GM06990 (cell line): ENCODE data around the gene LHB.
"Not testable (repeated sequence)": the region's sequence is repeated elsewhere in the genome, so short reads cannot be mapped to it uniquely, and the experiment has no call there.

Experiments
- DNase-seq: peaks from one replicate; pipeline ENCODE4 v3.0.0-alpha.2; 2011; ENCODE audit not compliant: insufficient read length; ENCODE audit errors: extremely low read depth
- H3K27me3 ChIP-seq: replicated peaks from 2 replicates; pipeline ENCODE4 v1.6.0; 2011; ENCODE audit warnings: low read length; ENCODE audit not compliant: control insufficient read depth, insufficient read depth
- H3K36me3 ChIP-seq: 2 replicates; pipeline ENCODE4 v1.5.1; 2011; ENCODE audit warnings: low read length; ENCODE audit not compliant: control insufficient read depth, insufficient read depth
- H3K4me3 ChIP-seq: replicated peaks from 2 replicates; pipeline ENCODE4 v1.5.1; 2011; ENCODE audit warnings: low read depth, mild to moderate bottlenecking, control low read depth, low read length
- TF ChIP-seq, protein P1 (sequence below): IDR thresholded peaks from 2 replicates; pipeline ENCODE4 v1.5.1; 2011; ENCODE audit warnings: low read length, control low read depth, mild to moderate bottlenecking, inconsistent platforms; ENCODE audit not compliant: insufficient read depth, poor library complexity, severe bottlenecking

LHB gene

GRCh38 chr19:49061000-49061399, 44.1 kb upstream of the LHB start:
- TF ChIP-seq, protein P1, sequence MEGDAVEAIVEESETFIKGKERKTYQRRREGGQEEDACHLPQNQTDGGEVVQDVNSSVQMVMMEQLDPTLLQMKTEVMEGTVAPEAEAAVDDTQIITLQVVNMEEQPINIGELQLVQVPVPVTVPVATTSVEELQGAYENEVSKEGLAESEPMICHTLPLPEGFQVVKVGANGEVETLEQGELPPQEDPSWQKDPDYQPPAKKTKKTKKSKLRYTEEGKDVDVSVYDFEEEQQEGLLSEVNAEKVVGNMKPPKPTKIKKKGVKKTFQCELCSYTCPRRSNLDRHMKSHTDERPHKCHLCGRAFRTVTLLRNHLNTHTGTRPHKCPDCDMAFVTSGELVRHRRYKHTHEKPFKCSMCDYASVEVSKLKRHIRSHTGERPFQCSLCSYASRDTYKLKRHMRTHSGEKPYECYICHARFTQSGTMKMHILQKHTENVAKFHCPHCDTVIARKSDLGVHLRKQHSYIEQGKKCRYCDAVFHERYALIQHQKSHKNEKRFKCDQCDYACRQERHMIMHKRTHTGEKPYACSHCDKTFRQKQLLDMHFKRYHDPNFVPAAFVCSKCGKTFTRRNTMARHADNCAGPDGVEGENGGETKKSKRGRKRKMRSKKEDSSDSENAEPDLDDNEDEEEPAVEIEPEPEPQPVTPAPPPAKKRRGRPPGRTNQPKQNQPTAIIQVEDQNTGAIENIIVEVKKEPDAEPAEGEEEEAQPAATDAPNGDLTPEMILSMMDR = no peak
- H3K36me3 ChIP-seq = no peaks in the 10 kb centered on the region
- H3K4me3 ChIP-seq = no peak overlapping the region
- no peak for DNase-seq
- H3K27me3 ChIP-seq = peaks cover 4% of the 10 kb centered on the region; the same call in 1 of the 2 replicates

DNA sequence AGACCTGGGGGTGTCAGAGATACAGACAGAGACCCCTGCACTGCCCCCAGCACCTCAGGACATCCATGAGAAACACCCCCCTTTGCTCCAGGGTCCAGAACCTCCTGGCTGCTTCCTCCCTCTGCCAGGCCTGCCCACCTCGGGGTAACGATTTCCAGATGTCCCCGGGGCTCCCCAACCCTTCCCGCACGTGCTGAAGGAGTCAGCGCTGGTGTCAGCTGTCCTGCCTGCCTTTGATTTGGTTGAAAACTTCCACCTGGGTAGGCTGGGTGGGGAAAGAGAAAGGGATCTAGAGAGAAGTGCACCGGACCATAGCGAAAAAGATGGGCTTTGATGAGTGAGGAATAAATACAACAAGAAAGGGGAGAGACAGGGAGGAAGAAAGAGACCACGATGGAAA, 42.2 kb upstream of the LHB start:
- Histone ChIP-seq H3K36me3 (no peaks in the 10 kb centered on the region), H3K27me3 (peaks cover 4% of the 10 kb centered on the region; the same call in 1 of the 2 replicates), H3K4me3 (no peak overlapping the region)
- TF ChIP-seq, protein P1 = no peak
- DNase-seq = no peak

DNA sequence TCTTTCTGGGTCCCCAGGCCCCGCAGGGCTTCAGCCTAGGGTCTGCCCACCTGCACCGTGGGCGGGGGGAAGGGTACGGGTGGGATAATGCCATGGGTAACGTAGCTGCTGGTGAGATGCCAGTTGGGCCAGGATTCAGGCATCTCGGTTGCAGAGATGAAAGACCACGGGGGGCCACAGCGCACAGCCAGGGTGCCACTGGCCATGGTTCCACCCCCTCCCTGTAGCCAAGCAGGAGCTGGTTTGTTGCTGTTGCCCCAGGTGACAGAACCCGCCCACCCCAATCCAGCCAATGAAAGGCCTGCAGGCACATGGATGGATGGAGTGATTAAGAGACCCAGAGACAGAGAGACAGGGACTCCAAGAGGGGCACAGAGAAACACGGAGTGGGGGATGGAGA, 41.7 kb upstream of the LHB start:
- no peaks in the 10 kb centered on the region for H3K36me3 ChIP-seq
- no peak overlapping the region for H3K4me3 ChIP-seq
- DNase-seq = no peak
- TF ChIP-seq, protein P1 = no peak
- peaks cover 4% of the 10 kb centered on the region; the same call in 1 of the 2 replicates for H3K27me3 ChIP-seq

DNA sequence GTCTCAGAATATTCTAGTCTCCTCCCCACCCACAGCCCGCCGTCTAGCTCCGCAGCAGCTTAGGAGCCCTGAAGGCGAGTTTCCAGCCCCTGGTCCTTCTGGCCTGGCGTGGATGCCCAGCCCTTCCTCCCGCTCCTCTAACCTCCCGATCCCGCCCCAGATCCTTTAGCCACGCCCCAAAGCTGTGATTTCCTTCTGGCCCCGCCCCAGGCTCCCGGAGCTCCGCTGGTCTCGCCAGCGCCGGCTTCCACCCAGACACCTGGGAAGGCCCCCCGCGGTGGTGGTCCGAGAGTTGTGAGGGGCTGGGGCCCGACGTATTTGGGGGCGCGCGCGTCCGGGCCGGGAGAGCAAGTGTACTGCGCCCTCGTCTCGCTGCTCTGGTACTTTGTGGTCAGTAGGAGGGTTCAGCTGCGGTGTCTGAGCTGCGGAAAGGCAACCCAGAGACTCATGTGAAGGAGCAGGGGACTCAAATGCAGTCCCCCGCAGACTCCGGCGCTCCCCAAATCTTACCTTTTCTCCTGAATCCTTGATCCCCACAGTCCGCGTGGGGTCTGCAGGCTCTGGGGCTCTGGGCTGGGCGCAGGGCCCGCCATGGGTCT, 40.8 kb upstream of the LHB start, which contains the start of gene CGB7:
TSS of gene CGB7 (minus strand) at position 114 of the 599 bp plus-strand sequence. CDS start 2,374 bp downstream, outside the sequence.
- Histone ChIP-seq H3K27me3 (peaks cover 4% of the 10 kb centered on the region; the same call in 1 of the 2 replicates), H3K36me3 (no peaks in the 10 kb centered on the region), H3K4me3 (no peak within 1 kb of the TSS; the same call in 1 of the 2 replicates)
- no peak for DNase-seq
- TF ChIP-seq, protein P1 = no peak

DNA sequence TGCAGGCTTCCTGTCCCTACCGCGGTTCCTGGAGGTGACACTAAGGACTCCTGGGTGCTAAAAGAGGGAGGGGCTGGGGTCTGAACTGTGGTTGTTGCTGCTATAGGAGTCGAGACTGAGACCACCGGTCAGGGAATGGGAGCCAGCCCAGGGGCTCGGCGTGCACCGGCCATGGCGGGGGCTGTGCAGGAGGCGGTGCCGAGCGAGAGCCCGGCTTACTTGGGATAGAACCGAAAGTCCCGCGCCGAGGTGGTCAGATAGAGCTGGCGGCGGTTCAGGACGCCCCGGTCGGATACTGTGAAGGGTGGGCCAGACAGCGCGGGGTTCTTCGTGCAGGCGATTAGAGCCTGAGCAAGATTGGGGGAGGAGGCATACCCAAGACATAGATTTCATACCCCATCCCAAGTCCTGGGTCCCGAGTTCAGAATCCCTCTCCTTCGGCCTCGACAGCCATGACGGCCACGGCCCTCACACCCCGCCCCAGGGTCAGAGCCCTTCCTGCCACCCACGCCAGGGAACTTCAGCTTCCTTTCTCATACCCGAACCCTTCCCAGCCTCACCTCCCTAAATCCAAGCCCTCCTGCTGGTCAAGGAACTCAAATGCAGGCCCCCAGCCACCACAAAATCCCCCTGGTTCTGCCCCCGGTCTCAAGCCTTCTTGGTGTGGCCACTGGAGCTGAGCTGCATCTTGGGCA, 40.2 kb upstream of the LHB start:
- not testable (repeated sequence) for H3K36me3 ChIP-seq, DNase-seq, H3K27me3 ChIP-seq, H3K4me3 ChIP-seq

GRCh38 chr19:49056101-49056901, 39.4 kb upstream of the LHB start:
- Histone ChIP-seq H3K4me3 (peak overlapping the region; percentile 47), H3K27me3 (peaks cover 4% of the 10 kb centered on the region; the same call in 1 of the 2 replicates), H3K36me3 (no peaks in the 10 kb centered on the region)
- peak; percentile 62 for DNase-seq
- TF ChIP-seq, protein P1 = peak; percentile 18

GRCh38 chr19:49050376-49051033, 33.6 kb upstream of the LHB start:
- not testable (repeated sequence) for DNase-seq, H3K36me3 ChIP-seq, H3K27me3 ChIP-seq, H3K4me3 ChIP-seq

DNA sequence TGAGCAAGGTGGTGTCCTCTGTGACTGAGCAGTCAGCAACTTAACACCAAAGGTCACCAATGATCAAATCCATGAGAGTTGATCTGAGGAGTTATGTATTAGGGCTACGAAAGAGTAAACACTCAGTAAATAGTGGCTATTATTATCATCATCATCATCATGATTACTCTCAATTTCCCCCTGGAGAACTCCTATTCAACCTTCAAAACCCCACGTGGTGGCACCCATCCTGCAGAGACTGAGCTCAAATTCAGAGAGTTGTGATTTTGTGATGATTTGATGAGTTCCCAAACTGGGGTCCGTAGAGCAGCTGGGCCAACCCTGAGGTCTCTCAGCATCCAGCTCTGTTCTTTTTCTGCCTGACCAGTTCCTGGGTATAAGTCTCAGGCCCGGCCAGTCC, 32.9 kb upstream of the LHB start:
- not testable (repeated sequence) for H3K27me3 ChIP-seq, H3K36me3 ChIP-seq, DNase-seq, H3K4me3 ChIP-seq
